Right ventricle myocardium inferior (tissue), 1 donor: ENCODE measurements around the gene PPP2R2D. TPM values are rescaled to one million over a fixed set of nuclear protein-coding genes. Genes with fewer than 3 reads are reported as not detected.
A peak's percentile ranks its signal among the peaks of the same experiment; 100 is the strongest.

ENCODE experiments used
- ATAC-seq: fragments of 200-7000 bp; cut with Tn5 transposase; one replicate; pipeline ENCODE4 v1.9.1; 2020; ENCODE audit warnings: mild to moderate bottlenecking, moderate library complexity
- DNase-seq: peaks from one replicate; pipeline ENCODE4 v3.0.0; 2021; ENCODE audit errors: missing footprints
- intact Hi-C: fragments of 100-400 bp; cut with DNase I; formaldehyde crosslinking; loops from one replicate; pipeline ENCODE4 v1.11.0; 2022
- total RNA-seq: library from RNA; stranded (reverse); fragmentation: NEBNext Ultra II Directional; extraction: Animal tissue kit (Norgen Biotek cat#: 25700); gene quantifications from one replicate; pipeline ENCODE4 v1.2.1, GENCODE V29; 2021
- donor health status: DM: no; HTN: yes; CAD: no; lungs with severe emphysema.

PPP2R2D gene
- total RNA-seq, 1 donor from 2014 or later, result 36.6 TPM

- ATAC-seq, result no peak
- intact Hi-C loops, result no loop called here
- DNase-seq, result no peak
Measured at GRCh38 chr10:131955591-131956340, 55.0 kb downstream of the PPP2R2D start.

- ATAC-seq (no peak), DNase-seq (no peak)
- intact Hi-C loops, result no loop called here
Measured at GRCh38 chr10:131959841-131960240, 59.0 kb downstream of the PPP2R2D start.

- no peak for ATAC-seq
- intact Hi-C loops, result no loop called here
Measured at GRCh38 chr10:131960631-131961046, 59.8 kb downstream of the PPP2R2D start.

GRCh38 chr10:131961047-131961776 lies 60.4 kb downstream of the PPP2R2D start:
- intact Hi-C loops, result no loop called here
- no peak for DNase-seq
- ATAC-seq, result peak; percentile 22

More at GRCh38 chr10:131960631-131961046, 59.8 kb downstream of the PPP2R2D start:
- no peak for DNase-seq

GRCh38 chr10:131961777-131962662 lies 61.2 kb downstream of the PPP2R2D start:
- intact Hi-C loops, result no loop called here

GRCh38 chr10:131963350-131963749 lies 62.5 kb downstream of the PPP2R2D start:
- ATAC-seq, result no peak
- intact Hi-C loops, result no loop called here

More at GRCh38 chr10:131961777-131962662, 61.2 kb downstream of the PPP2R2D start:
- ATAC-seq (no peak), DNase-seq (no peak)

GRCh38 chr10:131963811-131964210 lies 63.0 kb downstream of the PPP2R2D start:
- ATAC-seq (no peak), DNase-seq (no peak)
- intact Hi-C loops, result no loop called here

More at GRCh38 chr10:131963350-131963749, 62.5 kb downstream of the PPP2R2D start:
- no peak for DNase-seq

GRCh38 chr10:131964298-131964697 lies 63.5 kb downstream of the PPP2R2D start:
- no peak for DNase-seq
- no peak for ATAC-seq
- intact Hi-C loops, result no loop called here

- intact Hi-C loops, result no loop called here
- ATAC-seq (no peak), DNase-seq (no peak)
Measured at GRCh38 chr10:131968949-131969348, 68.1 kb downstream of the PPP2R2D start.

- ATAC-seq (no peak), DNase-seq (no peak)
- intact Hi-C loops, result no loop called here
Measured at GRCh38 chr10:131970946-131971345, 70.1 kb downstream of the PPP2R2D start.

GRCh38 chr10:131971591-131971990 lies 70.8 kb downstream of the PPP2R2D start:
- DNase-seq, result no peak
- intact Hi-C loops, result no loop called here
- no peak for ATAC-seq

GRCh38 chr10:131972474-131973071 lies 71.8 kb downstream of the PPP2R2D start:
- peak; percentile 68 for ATAC-seq
- DNase-seq, result peak; percentile 81
- intact Hi-C loops, result no loop called here

GRCh38 chr10:131973160-131973951 lies 72.5 kb downstream of the PPP2R2D start:
- intact Hi-C loops, result no loop called here
- ATAC-seq, result peak; percentile 75
- DNase-seq, result no peak

- intact Hi-C loops, result no loop called here
- ATAC-seq (peak; percentile 10), DNase-seq (no peak)
Measured at GRCh38 chr10:131974034-131974817, 73.4 kb downstream of the PPP2R2D start.

GRCh38 chr10:131975003-131975402 lies 74.2 kb downstream of the PPP2R2D start:
- intact Hi-C loops, result no loop called here
- DNase-seq, result no peak
- no peak for ATAC-seq

GRCh38 chr10:131975796-131976195 lies 75.0 kb downstream of the PPP2R2D start:
- ATAC-seq, result no peak
- no peak for DNase-seq
- intact Hi-C loops, result no loop called here
